Cerebellar nuclear complex (tissue), 1 donor: ENCODE data around the gene NXPH2.

ENCODE experiments used
- DNase-seq, 2 experiments: peaks; one replicate each; lab custom pipeline; 2025; lab: John Stamatoyannopoulos, UW

The NXPH2 gene

GRCh38 chr2:138779781-138780445 is at the start of gene NXPH2:
NXPH2 (minus strand) TSS chr2:138780390; CDS start chr2:138780241, 149 bp downstream.
- DNase-seq = no peak

- no peak for DNase-seq
These were observed 49.2 kb upstream of the NXPH2 start for GRCh38 chr2:138829326-138829919.

DNA sequence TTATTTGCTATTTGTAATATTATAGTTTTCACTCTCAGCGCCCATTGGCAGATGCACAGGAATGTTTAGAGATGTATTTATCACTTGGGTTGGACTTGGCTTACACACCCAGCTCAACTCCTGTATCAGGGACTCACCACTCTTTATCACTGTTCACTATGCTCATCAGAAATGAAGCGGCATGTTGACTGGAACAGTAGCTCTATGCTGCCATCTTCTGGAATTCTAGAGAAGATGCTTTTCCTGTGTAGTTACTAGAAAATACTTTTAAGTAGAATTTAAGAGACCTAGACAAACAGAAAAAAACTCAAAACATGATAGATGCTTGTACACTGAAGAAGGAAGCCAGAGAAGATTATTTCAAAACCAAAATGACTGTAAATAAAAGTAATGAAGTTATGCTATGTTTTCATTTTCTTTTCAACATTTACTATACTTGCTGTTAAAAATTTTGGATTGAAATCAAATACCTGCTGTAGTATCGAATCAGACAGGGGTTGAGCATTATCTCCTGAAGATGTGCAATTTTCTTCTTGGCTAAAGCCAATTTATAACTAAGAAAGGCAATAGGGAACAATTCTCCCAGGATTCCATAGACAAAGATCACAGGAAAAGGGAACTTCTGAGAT is 47.4 kb upstream of the NXPH2 start:
- no peak for DNase-seq

DNA sequence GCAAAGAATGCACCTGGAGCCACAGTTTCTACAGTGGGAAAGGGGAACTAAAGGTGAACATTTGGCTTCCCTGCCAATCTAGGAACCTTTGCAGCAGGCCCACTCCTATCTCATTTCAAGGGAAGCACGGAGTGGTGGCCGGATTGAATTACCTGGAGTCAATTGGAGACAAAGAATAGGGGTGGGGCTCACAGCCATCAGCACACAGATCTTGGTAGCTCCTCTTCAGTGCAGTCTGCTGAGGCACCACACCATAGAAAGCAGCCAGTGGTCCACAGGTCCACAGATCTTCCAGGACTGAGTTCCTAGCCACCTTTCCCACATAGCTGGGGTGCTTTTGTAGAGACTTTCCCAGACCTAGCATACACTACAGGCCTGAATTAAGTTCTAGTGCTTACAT is 43.5 kb upstream of the NXPH2 start:
- no peak for DNase-seq

- DNase-seq = no peak
These were observed 39.8 kb upstream of the NXPH2 start for GRCh38 chr2:138819964-138820363.

GRCh38 chr2:138818556-138818955 is 38.4 kb upstream of the NXPH2 start:
- no peak for DNase-seq

- DNase-seq = no peak
These were observed 34.1 kb upstream of the NXPH2 start for GRCh38 chr2:138814123-138814898.

GRCh38 chr2:138811431-138811830 is 31.2 kb upstream of the NXPH2 start:
- DNase-seq = no peak

DNA sequence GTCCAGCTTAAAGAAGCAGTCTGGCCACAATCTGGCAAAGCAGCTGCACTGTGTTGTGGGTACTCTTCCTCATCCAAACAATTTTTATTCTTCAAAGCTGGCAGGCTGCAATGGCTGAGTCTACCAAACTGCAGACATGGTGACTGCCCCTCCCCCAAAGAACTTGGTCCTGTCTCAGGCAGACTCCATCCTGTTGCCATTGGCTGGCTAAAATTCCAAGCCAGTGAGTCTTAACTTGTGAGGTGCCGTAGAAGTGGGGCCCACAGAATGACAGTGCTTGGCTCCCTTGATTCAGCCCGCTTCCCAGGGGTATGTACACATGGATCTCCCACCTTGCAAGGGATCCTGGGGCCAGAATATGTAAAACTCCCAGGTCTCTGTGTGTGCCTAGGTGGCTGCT is 14.5 kb upstream of the NXPH2 start:
- DNase-seq = no peak

DNA sequence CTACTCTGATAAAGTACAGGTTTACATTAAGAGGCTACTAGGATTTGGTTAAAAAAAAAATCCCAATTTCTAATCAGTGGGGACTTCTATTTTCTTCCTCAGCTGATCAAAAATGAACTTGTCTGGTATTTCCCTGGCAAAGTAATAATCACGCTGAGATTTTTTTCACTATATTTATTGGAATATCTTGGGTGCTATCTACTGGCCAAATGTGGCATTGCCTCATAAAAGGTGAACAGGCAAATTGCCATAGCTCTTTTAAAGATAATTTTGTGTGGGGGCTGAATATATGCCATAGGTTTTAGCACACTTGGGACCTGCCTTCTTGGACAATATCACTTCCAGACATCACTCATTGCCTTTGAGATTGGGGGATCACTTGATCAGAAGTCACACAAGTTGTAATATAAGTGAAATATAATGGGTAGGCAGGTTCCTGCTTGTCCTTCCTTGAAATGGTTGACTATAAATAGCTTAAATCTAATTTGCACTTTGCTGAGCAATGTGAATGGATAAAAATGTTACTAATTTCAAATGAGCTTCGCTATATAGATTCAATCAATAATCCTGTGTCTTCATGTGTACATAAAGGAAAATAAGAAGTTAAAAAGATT is 7.0 kb upstream of the NXPH2 start:
- DNase-seq = no peak

DNA sequence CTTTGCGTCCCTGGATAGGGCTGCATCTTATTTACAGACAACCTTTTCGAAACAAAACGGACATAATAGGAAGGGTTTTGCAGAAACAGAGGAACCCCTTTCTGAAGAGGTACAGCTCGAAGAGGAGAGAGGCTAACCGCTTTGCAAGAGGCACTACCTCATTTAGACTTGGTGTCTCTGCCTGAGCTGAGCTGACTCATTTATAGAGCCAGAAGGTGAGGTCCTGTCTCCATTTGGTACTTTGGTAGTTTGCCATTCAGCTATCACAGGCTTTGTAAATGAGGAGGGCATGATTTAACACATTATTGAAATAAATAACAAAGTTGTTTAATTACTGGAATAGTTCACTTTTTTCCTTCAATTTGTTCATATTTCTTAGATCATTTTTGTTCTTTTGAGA is 2.2 kb upstream of the NXPH2 start:
- no peak for DNase-seq

DNA sequence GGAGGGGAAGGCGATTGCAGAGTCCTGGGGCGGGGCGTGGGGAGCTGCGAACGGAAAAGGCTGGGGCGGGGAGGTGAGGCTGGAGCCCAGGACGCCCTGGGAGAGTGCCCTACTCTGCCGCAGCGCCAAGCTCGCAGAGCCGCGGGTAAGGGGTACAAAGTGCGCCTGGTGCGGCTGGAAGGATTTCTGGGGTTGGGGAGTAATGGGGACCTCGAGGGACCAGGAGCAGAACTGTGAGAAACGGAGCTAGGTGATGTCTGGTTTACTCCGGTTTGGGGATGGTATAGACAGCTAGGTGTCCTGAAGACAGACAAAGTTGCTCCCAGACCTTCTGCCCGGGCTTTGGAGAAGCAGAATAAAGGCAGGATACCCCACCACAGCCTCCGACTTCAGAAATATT is 718 bp upstream of the NXPH2 start:
- DNase-seq = no peak

- no peak for DNase-seq
These were observed 273 bp upstream of the NXPH2 start for GRCh38 chr2:138780446-138780880.

- no peak for DNase-seq
These were observed 797 bp downstream of the NXPH2 start for GRCh38 chr2:138779406-138779780.

DNA sequence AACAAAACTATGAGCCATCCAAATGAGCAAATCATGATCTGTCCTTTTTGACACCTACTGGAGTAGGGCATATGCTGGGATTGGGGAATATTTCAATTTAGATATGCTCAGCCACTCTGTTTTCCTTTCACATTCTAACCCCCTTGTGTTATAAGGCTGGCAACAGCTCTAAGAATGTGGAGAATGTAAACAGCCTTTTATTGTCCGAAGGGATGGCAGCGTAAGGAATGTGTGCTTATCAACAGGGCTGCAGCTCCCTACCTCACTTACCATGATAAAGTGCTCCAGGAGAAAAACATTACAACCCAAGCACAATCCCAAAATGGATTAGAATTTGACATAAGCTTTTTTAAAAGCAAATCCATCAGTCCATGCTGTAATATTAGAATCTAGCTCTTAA is 2.2 kb downstream of the NXPH2 start:
- no peak for DNase-seq

GRCh38 chr2:138775736-138776135 is 4.5 kb downstream of the NXPH2 start:
- DNase-seq = no peak

DNA sequence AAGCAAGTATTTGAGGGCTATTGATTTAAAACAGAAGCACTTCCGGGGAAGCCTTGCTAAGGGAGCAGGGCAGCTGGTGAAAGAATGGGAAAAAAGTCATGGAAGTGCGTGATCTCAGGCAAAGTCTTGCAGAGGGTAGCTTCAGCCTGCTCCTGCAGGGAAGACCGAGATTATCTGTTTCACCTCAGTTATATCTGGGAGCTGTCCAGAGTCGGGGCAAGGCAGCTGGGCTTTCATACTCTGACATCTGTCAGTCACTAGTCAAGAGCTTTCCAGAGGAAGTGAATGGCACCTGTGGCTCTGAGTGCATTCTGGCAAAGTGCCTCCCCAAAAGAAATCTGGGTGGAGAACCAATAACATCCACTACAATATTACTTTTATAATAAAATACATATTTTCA is 8.7 kb downstream of the NXPH2 start:
- no peak for DNase-seq

- DNase-seq = no peak
These were observed 13.1 kb downstream of the NXPH2 start for GRCh38 chr2:138767101-138767500.

- no peak for DNase-seq
These were observed 13.7 kb downstream of the NXPH2 start for GRCh38 chr2:138766464-138766863.

- DNase-seq = no peak
These were observed 16.2 kb downstream of the NXPH2 start for GRCh38 chr2:138763971-138764370.

GRCh38 chr2:138762533-138762932 is 17.7 kb downstream of the NXPH2 start:
- DNase-seq = no peak

GRCh38 chr2:138760676-138761075 is 19.5 kb downstream of the NXPH2 start:
- no peak for DNase-seq
